Kidney glomerular epithelial cell (primary cell): ENCODE measurements around the gene CARD6.
"Not testable (repeated sequence)": the region's sequence is repeated elsewhere in the genome, so short reads cannot be mapped to it uniquely, and the experiment has no call there.

Experiments
- DNase-seq: peaks from one replicate; lab custom pipeline; 2025; lab: John Stamatoyannopoulos, UW

CARD6 gene

GRCh38 chr5:40828021-40828631 lies 13.0 kb upstream of the CARD6 start:
- no peak for DNase-seq

DNA sequence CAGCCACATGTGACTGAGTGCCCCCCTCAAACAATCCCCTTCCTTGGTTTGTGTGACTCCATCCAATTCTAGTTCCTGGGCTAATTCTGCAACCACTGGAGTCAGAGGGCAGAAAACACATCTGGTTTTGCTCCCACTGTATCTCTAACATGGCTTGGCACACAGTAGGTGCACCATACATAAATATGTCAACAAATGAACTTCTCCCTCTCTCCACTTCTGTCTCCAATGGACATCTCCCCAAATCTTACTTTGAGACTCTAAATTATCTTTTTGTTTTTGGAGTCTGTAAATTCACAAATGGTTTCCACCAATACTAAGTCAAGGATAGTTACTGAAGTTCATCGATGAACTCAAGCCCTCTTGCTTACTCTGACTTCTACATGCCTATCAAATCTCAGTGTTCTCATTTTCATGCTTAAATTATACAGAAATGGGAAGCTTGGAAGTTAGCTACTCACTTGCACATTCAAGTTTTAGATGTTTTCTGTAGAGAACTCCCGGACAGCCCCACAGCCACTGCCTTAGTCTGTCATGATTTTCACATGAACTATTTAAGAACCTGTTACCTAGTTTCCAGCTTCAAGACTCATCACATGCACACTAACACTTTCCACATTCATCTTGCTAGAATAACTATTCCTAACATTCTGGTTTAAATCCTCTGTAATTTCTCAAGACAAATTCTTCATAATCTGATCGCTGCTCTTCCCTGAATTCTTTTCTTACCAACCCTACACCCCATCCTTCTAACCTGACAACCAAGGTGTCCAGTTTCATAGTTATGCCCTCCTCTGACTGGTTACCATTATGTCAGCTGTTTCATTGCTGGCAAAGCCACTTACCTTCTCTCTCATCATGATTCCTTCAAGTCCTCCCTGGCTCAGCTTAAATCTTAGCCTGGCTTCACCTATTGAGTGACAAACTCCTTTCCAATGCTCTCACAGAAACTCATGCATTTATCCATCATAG lies 12.2 kb upstream of the CARD6 start:
- no peak for DNase-seq

DNA sequence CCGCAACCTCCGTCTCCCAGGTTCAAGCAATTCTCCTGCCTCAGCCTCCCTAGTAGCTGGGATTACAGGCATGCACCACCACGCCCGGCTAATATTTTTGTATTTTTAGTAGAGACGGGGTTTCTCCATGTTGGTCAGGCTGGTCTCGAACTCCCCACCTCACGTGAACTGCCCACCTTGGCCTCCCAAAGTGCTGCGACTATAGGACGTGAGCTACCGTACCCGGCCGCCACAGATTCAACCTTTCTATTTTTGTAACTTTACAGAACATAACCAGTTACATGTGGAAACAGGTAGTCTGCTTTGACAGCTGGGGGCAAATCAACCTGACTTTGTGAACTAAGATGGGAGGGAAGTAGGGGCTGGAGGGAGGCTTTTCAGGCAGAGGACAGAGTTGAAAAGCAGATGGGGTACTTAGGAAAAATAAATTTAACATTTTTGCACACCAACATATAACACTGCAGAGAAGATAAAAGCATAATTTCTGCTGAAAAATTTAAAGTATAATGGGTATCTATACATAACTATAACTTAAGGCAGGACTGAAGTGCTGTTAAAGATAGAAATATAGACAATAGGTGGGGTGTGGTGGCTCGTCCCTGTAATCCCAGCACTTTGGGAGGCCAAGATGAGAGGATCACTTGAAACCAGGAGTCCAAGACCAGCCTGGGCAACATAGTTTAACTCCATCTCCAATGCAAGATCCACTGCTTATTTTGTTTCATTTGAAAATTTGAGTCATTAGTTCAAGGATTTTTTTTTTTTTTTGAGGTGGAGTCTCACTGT lies 11.2 kb upstream of the CARD6 start:
- no peak for DNase-seq

DNA sequence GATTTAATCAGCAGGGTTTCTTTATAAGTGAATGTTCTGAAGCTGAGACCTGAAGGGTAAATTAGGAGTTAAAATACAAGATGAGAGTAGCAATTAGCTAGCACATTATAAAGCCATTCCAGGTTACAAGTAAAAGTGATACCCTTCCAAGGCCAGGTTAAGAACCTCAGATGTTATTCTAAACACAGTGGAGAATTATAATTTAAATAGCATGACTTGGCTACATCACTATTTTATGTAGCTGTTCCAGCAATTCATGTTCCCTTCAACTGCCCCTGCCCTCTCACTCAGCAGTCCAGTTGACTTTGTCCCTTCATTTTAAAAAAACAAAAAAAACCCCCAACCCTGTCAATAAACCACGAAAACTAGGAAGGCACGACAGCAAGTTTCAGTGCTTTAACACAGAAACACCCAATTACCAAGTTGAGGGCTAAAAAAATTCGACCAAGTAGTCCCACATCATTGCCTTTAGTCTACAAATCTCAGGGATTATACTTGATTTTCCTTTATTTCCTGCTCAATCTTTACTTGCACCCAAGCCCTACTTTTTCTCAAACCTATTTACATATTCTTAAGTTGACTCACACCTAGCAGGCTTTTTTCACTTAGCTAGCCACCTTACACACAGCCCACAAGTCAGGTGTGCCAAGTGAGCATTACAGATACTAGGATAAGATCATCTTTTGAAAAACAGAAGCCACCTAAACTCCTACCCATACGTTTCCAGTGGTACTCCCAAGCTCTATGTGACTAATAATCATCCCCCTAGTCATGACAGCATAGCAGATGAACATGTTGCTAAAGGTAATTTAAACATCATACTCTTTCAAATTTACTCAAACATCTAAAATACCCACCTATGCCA lies 9.6 kb upstream of the CARD6 start:
- DNase-seq = no peak

DNA sequence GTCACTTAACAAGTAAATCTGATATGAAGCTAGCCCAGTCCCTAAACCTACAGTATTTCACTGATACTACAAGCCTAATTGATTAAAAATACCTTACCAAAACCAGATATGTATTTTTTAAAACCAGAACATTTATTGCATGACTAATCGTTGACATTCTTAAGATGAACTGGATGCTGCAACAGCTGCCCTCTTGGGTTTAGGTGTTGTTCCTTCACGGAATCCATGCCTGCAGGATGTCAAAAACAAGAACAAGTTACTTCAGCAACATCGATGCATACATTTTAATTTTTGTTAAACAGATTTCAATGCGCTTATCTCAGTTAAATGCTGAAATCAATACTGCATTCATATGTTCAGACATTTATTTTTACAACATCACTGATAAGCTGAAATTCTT lies 8.8 kb upstream of the CARD6 start:
- no peak for DNase-seq

GRCh38 chr5:40833712-40834229 lies 7.4 kb upstream of the CARD6 start:
- DNase-seq = no peak

GRCh38 chr5:40834391-40834848 lies 6.7 kb upstream of the CARD6 start:
- no peak for DNase-seq

GRCh38 chr5:40834849-40835787 lies 6.0 kb upstream of the CARD6 start, which contains the start of gene RPL37:
Gene RPL37 (minus strand): TSS chr5:40835222. CDS start chr5:40835185, 37 bp downstream.
- DNase-seq = peak; percentile 95

- no peak for DNase-seq
These were observed 3.1 kb upstream of the CARD6 start for GRCh38 chr5:40838086-40838485.

DNA sequence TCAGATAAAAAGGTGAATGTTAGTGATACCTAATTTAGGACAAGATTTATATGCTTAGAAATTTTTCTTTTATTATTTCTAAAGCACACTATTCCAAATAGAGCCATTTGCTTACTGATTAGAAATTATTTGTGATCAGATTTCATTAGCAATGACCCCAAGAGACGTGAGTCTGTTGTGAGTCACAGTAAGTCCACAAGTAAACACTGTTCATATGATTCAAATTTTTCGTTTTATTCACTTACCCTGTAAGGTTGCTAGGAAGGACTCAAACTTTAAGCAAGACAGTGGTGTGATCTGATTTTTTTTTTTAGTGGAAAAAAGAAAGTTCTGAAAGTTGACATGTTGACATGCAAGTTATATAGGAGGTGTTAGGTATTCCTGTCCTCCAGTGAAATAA lies 1.2 kb downstream of the CARD6 start:
- no peak for DNase-seq

- DNase-seq = no peak
These were observed 3.4 kb downstream of the CARD6 start for GRCh38 chr5:40844565-40844964.

GRCh38 chr5:40846371-40846770 lies 5.2 kb downstream of the CARD6 start:
- DNase-seq = no peak

- no peak for DNase-seq
These were observed 6.4 kb downstream of the CARD6 start for GRCh38 chr5:40847525-40847924.

DNA sequence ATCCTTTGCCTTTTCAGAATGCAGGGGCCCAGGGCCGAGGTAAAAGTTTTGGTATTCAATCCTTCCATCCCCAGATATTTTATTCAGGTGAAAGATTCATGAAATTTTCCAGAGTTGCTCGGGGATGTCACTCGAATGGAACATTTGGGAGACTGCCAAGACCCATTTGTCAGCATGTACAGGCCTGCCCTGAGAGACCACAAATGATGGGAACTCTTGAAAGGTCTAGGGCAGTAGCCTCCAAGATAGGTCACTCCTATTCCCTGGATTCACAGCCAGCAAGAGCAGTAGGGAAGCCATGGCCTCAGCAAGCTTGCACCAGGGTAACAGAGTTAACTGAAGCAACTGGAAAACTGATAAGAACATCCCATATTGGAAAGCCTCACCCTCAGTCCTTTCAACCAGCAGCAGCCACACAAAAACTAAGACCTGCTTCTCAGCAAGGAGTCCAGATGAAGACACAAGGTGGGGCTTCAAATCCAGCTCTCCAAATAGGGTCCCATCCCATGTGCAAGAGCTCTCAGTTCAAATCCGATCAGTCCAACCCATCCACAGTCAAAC lies 12.5 kb downstream of the CARD6 start:
- DNase-seq = no peak

GRCh38 chr5:40860711-40861110 lies 19.5 kb downstream of the CARD6 start:
- no peak for DNase-seq

DNA sequence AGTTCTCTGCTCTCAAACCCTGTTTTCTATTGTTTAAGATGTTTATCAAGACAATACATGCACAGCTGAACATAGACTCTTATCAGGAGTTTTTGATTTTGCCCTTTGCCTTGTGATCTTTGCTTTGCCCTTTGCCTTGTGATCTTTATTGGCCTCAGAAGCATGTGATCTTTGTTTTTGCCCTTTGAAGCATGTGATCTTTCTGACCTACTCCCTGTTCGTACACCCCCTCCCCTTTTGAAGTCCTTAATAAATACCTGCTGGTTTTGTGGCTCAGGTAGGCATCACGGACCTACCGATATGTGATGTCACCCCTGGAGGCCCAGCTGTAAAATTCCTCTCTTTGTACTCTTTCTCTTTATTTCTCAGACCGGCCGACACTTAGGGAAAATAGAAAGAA lies 23.8 kb downstream of the CARD6 start:
- not testable (repeated sequence) for DNase-seq

DNA sequence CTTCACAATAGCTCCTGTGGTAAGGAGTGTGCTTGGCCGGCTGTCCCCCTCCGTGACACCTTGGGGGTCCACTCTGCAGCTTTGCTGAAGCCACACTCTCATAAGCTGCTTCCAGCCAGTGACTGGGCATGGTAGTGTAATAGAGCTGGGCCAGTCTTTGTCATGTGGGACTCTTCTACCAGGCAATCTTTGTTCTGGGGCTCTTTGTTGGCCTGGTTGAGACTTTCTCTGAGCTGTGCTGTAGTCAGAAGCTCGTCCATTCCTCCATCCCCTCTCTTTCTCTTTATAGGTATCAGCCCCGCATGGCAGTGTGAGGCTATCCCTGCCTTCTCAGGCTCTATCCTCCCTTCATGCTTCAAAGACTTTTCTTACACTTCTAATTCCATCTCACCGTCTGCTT lies 25.7 kb downstream of the CARD6 start:
- no peak for DNase-seq

DNA sequence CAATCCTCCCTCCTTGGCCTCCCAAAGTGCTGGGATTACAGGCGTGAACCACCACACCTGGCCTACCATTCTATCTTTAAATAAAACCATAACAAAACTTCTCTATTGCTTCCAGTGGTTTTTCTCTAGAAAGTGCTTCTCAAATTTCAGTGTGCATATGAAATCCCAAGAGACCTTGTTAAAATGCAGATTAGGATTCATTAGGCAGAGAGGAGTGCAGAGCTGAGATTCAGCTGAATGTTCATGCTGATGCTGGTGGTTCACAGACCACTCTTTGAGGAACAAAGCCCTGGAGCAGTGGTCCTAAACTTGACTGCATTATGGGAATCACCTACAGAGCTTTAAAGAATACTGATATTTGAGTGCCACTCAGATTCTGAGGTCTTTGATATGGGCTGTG lies 28.2 kb downstream of the CARD6 start:
- DNase-seq = no peak

DNA sequence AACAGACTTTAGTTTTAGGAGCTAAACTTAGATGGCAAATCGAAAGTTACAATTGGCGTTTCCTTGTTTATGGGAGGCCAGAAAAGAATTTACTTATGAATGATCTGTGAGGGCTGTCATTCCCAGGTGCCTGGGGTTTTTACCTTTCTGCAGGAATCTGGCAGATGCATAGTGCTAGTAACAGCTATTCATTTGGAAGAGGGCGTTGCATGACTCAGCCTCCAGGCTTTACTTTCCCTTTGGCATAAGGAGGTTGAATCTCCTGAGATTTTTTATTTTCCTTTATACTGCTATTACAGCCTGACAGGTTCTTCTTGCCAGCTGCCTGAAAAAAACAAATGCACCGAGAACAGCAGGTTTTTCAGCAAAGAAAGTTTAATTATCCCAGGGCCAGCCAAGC lies 30.0 kb downstream of the CARD6 start:
- no peak for DNase-seq

DNA sequence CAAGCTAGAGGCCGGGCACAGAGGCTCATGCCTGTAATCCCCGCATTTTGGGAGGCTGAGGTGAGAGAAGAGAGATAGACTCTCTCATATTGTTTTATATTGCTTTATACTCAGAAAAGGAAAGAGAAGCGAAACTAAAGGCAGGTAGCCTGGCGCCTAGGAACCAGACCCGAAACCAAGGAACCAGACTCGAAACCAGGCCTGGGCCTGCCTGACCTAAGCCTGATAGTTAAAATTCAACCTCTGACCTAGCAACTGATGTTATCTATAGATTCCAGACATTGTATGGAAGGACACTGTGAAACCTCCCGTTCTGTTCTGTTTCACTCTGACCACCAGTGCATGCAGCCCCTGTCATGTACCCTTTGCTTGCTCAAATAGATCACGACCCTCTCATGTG lies 31.1 kb downstream of the CARD6 start:
- DNase-seq = not testable (repeated sequence)
